ENCODE results near the gene ANK2. TPM values are rescaled to one million over a fixed set of nuclear protein-coding genes. Genes with fewer than 3 reads are reported as not detected.
"Not testable (repeated sequence)": the region's sequence is repeated elsewhere in the genome, so short reads cannot be mapped to it uniquely, and the experiment has no call there.

ANK2 gene
- total and polyA plus RNA-seq, 5 donors from 2014 or later = not detected

DNA sequence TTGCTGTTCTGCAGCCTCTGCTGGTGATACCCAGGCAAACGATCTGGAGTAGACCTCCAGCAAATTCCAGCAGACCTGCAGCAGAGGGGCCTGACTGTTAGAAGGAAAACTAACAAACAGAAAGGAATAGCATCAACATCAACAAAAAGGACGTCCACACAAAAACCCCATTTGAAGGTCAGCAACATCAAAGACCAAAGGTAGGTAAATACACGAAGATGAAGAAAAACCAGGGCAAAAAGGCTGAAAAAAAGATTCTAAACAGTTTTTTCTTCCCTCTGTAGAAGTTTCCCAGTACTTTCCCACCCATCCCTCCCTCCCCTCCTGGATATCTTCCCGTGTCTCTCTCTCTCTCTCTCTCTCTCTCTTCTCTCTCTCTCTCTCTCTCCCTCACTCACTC lies 136.8 kb downstream of the ANK2 start:
- H3K27ac ChIP-seq (ENCODE audit: insufficient read depth, low read length, poor library complexity, severe bottlenecking); H3K36me3 Mint-ChIP-seq; DNase-seq; H3K4me1 ChIP-seq (ENCODE audit: control insufficient read depth, insufficient read depth, low read length, poor library complexity, severe bottlenecking); H3K9me3 ChIP-seq (ENCODE audit: control insufficient read depth in 2 of 2, low read length in 2 of 2); H3K36me3 ChIP-seq (ENCODE audit: control insufficient read depth, insufficient read depth, low read length); H3K4me1 Mint-ChIP-seq; H3K4me3 ChIP-seq (ENCODE audit: low read depth, low read length); H3K27ac Mint-ChIP-seq; H3K27me3 Mint-ChIP-seq; H3K9me3 Mint-ChIP-seq; H3K4me3 Mint-ChIP-seq; H3K27me3 ChIP-seq (ENCODE audit: control insufficient read depth, insufficient read depth, low read length); ATAC-seq (ENCODE audit: low read depth in 2 of 2): not testable (repeated sequence)

DNA sequence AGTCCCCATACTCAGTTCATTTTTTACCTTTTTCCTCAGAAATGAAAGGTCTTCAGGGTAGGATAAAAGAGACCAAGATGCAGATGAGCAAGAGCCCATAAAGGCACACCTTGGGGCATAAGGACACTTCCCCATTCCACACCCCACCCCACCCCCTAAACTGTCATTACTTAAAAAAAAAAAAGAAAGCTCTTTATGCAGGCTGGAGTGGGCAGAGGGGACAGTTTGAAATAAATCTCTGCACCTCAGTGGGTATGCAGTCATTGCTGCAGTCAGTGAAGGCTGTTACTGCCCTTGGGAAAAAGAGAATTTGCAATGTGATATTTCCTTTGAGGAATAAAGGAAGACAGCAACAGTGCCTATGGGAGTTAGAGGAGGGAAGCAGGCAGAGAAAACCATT lies 137.5 kb downstream of the ANK2 start:
- H3K4me3 ChIP-seq (ENCODE audit: low read depth, low read length) = no peak overlapping the region
- no peaks in the 10 kb centered on the region for H3K9me3 ChIP-seq (ENCODE audit: control insufficient read depth in 2 of 2, low read length in 2 of 2)
- Mint-ChIP-seq H3K27ac (no peak overlapping the region), H3K36me3 (no peaks in the 10 kb centered on the region), H3K9me3 (peaks cover 0 to 1% (median 0%) of the 10 kb centered on the region in 7 donors), H3K4me1 (no peaks in the 10 kb centered on the region), H3K27me3 (no peaks in the 10 kb centered on the region), H3K4me3 (no peak overlapping the region)
- no peaks in the 10 kb centered on the region for H3K36me3 ChIP-seq (ENCODE audit: control insufficient read depth, insufficient read depth, low read length)
- no peak for DNase-seq
- no peak overlapping the region for H3K27ac ChIP-seq (ENCODE audit: insufficient read depth, low read length, poor library complexity, severe bottlenecking)
- ATAC-seq (ENCODE audit: low read depth in 2 of 2) = no peak
- no peaks in the 10 kb centered on the region for H3K27me3 ChIP-seq (ENCODE audit: control insufficient read depth, insufficient read depth, low read length)
- no peaks in the 10 kb centered on the region for H3K4me1 ChIP-seq (ENCODE audit: control insufficient read depth, insufficient read depth, low read length, poor library complexity, severe bottlenecking)

GRCh38 chr4:113187358-113187757 lies 137.9 kb downstream of the ANK2 start:
- no peak for DNase-seq
- H3K4me1 ChIP-seq (ENCODE audit: control insufficient read depth, insufficient read depth, low read length, poor library complexity, severe bottlenecking) = no peaks in the 10 kb centered on the region
- H3K36me3 Mint-ChIP-seq = no peaks in the 10 kb centered on the region
- H3K36me3 ChIP-seq (ENCODE audit: control insufficient read depth, insufficient read depth, low read length) = no peaks in the 10 kb centered on the region
- H3K4me3 Mint-ChIP-seq = no peak overlapping the region
- H3K27me3 Mint-ChIP-seq = no peaks in the 10 kb centered on the region
- no peaks in the 10 kb centered on the region for H3K27me3 ChIP-seq (ENCODE audit: control insufficient read depth, insufficient read depth, low read length)
- H3K4me3 ChIP-seq (ENCODE audit: low read depth, low read length) = no peak overlapping the region
- no peak overlapping the region for H3K27ac Mint-ChIP-seq
- no peak overlapping the region for H3K27ac ChIP-seq (ENCODE audit: insufficient read depth, low read length, poor library complexity, severe bottlenecking)
- H3K4me1 Mint-ChIP-seq = no peaks in the 10 kb centered on the region
- H3K9me3 ChIP-seq (ENCODE audit: control insufficient read depth in 2 of 2, low read length in 2 of 2) = no peaks in the 10 kb centered on the region
- ATAC-seq (ENCODE audit: low read depth in 2 of 2) = no peak
- H3K9me3 Mint-ChIP-seq = peaks cover 0 to 1% (median 0%) of the 10 kb centered on the region in 7 donors

- no peaks in the 10 kb centered on the region for H3K4me1 Mint-ChIP-seq
- no peak for ATAC-seq (ENCODE audit: low read depth in 2 of 2)
- no peaks in the 10 kb centered on the region for H3K27me3 Mint-ChIP-seq
- no peaks in the 10 kb centered on the region for H3K4me1 ChIP-seq (ENCODE audit: control insufficient read depth, insufficient read depth, low read length, poor library complexity, severe bottlenecking)
- H3K4me3 ChIP-seq (ENCODE audit: low read depth, low read length) = no peak overlapping the region
- H3K36me3 ChIP-seq (ENCODE audit: control insufficient read depth, insufficient read depth, low read length) = no peaks in the 10 kb centered on the region
- H3K27me3 ChIP-seq (ENCODE audit: control insufficient read depth, insufficient read depth, low read length) = no peaks in the 10 kb centered on the region
- DNase-seq = no peak
- H3K27ac Mint-ChIP-seq = no peak overlapping the region
- peaks cover 0 to 1% (median 0%) of the 10 kb centered on the region in 7 donors for H3K9me3 Mint-ChIP-seq
- no peaks in the 10 kb centered on the region for H3K36me3 Mint-ChIP-seq
- no peaks in the 10 kb centered on the region for H3K9me3 ChIP-seq (ENCODE audit: control insufficient read depth in 2 of 2, low read length in 2 of 2)
- H3K4me3 Mint-ChIP-seq = no peak overlapping the region
- no peak overlapping the region for H3K27ac ChIP-seq (ENCODE audit: insufficient read depth, low read length, poor library complexity, severe bottlenecking)
Measured at GRCh38 chr4:113189546-113189945, 140.1 kb downstream of the ANK2 start.

DNA sequence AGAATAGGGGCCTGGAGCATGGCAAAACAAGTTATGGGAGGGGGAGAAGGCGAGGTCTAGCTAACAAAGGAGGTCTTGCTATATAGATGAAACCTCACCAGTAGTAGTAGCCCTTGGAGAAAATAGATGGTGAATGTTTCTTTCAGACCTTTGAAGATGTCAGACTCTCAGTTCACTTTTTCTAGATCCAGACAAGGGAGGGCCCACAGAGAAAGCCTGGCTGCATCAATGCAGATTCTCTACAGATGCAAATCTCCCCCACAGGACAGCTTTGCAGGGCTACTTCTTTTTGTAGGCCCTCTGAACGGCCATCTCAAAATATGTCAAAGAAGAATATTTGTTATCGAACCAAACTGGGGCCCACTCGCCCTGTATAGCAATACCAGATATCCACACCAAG lies 159.7 kb downstream of the ANK2 start:
- Mint-ChIP-seq H3K4me1 (no peaks in the 10 kb centered on the region), H3K27me3 (no peaks in the 10 kb centered on the region), H3K36me3 (no peaks in the 10 kb centered on the region), H3K4me3 (no peak overlapping the region), H3K9me3 (no peaks in the 10 kb centered on the region), H3K27ac (no peak overlapping the region)
- H3K4me3 ChIP-seq (ENCODE audit: low read depth, low read length) = no peak overlapping the region
- H3K4me1 ChIP-seq (ENCODE audit: control insufficient read depth, insufficient read depth, low read length, poor library complexity, severe bottlenecking) = no peaks in the 10 kb centered on the region
- H3K9me3 ChIP-seq (ENCODE audit: control insufficient read depth in 2 of 2, low read length in 2 of 2) = no peaks in the 10 kb centered on the region
- no peak for ATAC-seq (ENCODE audit: low read depth in 2 of 2)
- H3K27me3 ChIP-seq (ENCODE audit: control insufficient read depth, insufficient read depth, low read length) = no peaks in the 10 kb centered on the region
- H3K27ac ChIP-seq (ENCODE audit: insufficient read depth, low read length, poor library complexity, severe bottlenecking) = no peak overlapping the region
- no peak for DNase-seq
- H3K36me3 ChIP-seq (ENCODE audit: control insufficient read depth, insufficient read depth, low read length) = no peaks in the 10 kb centered on the region

DNA sequence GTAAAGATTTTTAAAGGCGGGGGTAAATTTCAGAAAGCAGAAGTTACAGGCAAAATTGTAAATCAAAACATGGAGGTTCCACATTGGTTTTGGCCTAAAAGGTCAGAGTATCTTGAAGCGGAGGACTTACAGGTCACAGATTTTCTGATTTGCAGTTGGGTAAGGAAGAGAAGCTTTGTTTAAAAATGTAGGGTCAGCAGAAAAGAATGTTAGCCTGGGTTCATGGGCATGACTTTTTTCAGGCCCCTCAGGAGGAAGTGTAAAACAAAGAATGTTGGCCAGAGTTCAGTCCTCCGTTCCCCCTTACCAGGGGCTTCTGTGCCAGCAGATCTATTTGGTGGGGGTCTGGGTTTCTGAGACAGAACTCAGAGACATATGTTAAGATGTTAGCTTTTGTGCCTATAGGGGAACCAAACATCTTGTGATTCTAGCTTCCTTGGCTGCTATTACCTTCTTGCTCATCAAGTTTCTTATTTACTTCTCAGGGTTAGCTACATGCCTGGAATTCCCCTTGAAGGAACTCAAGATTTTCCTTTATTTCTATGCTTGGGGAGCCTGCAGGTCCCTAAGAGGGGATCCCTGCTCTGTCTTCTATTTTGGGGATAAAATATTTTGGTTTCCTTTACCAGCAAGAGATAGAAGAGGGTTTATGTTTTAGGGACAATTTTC lies 160.3 kb downstream of the ANK2 start:
- no peak overlapping the region for H3K4me3 ChIP-seq (ENCODE audit: low read depth, low read length)
- no peaks in the 10 kb centered on the region for H3K36me3 Mint-ChIP-seq
- H3K27ac ChIP-seq (ENCODE audit: insufficient read depth, low read length, poor library complexity, severe bottlenecking) = no peak overlapping the region
- H3K36me3 ChIP-seq (ENCODE audit: control insufficient read depth, insufficient read depth, low read length) = no peaks in the 10 kb centered on the region
- no peak for ATAC-seq (ENCODE audit: low read depth in 2 of 2)
- H3K4me3 Mint-ChIP-seq = no peak overlapping the region
- DNase-seq = no peak
- no peaks in the 10 kb centered on the region for H3K9me3 Mint-ChIP-seq
- H3K4me1 ChIP-seq (ENCODE audit: control insufficient read depth, insufficient read depth, low read length, poor library complexity, severe bottlenecking) = no peaks in the 10 kb centered on the region
- H3K27me3 Mint-ChIP-seq = no peaks in the 10 kb centered on the region
- H3K9me3 ChIP-seq (ENCODE audit: control insufficient read depth in 2 of 2, low read length in 2 of 2) = no peaks in the 10 kb centered on the region
- H3K27me3 ChIP-seq (ENCODE audit: control insufficient read depth, insufficient read depth, low read length) = no peaks in the 10 kb centered on the region
- H3K27ac Mint-ChIP-seq = no peak overlapping the region
- no peaks in the 10 kb centered on the region for H3K4me1 Mint-ChIP-seq

DNA sequence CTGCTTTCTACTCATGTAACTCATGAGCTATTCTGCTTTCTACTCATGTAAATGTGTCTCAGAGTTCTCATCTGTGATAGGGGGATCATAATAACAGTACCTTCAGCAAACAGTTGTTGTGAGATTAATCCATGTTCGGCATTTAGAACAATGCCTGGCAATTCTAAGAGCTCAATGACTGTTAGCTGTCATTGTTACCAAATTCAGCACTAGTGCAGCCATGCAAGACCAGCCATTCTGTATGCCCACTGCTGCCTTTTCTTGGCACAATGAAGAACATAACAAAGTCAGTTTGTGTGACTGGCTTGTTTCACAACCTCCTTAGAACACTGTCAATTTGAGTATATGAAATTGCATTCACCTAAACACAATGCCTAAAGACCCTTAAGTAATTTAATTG lies 163.2 kb downstream of the ANK2 start:
- ATAC-seq (ENCODE audit: low read depth in 2 of 2) (no peak), DNase-seq (no peak)
- Mint-ChIP-seq H3K4me1 (no peaks in the 10 kb centered on the region), H3K27me3 (no peaks in the 10 kb centered on the region), H3K27ac (no peak overlapping the region), H3K4me3 (no peak overlapping the region), H3K9me3 (no peaks in the 10 kb centered on the region), H3K36me3 (no peaks in the 10 kb centered on the region)
- no peaks in the 10 kb centered on the region for H3K4me1 ChIP-seq (ENCODE audit: control insufficient read depth, insufficient read depth, low read length, poor library complexity, severe bottlenecking)
- H3K9me3 ChIP-seq (ENCODE audit: control insufficient read depth in 2 of 2, low read length in 2 of 2) = no peaks in the 10 kb centered on the region
- H3K36me3 ChIP-seq (ENCODE audit: control insufficient read depth, insufficient read depth, low read length) = no peaks in the 10 kb centered on the region
- no peaks in the 10 kb centered on the region for H3K27me3 ChIP-seq (ENCODE audit: control insufficient read depth, insufficient read depth, low read length)
- no peak overlapping the region for H3K27ac ChIP-seq (ENCODE audit: insufficient read depth, low read length, poor library complexity, severe bottlenecking)
- no peak overlapping the region for H3K4me3 ChIP-seq (ENCODE audit: low read depth, low read length)

GRCh38 chr4:113221990-113222389 lies 172.5 kb downstream of the ANK2 start:
- H3K27ac Mint-ChIP-seq = no peak overlapping the region
- no peak overlapping the region for H3K4me3 Mint-ChIP-seq
- ATAC-seq (ENCODE audit: low read depth in 2 of 2) = no peak
- H3K4me3 ChIP-seq (ENCODE audit: low read depth, low read length) = no peak overlapping the region
- no peak overlapping the region for H3K27ac ChIP-seq (ENCODE audit: insufficient read depth, low read length, poor library complexity, severe bottlenecking)
- H3K27me3 ChIP-seq (ENCODE audit: control insufficient read depth, insufficient read depth, low read length) = no peaks in the 10 kb centered on the region
- H3K4me1 ChIP-seq (ENCODE audit: control insufficient read depth, insufficient read depth, low read length, poor library complexity, severe bottlenecking) = no peaks in the 10 kb centered on the region
- DNase-seq = no peak
- no peaks in the 10 kb centered on the region for H3K27me3 Mint-ChIP-seq
- no peaks in the 10 kb centered on the region for H3K4me1 Mint-ChIP-seq
- H3K36me3 ChIP-seq (ENCODE audit: control insufficient read depth, insufficient read depth, low read length) = no peaks in the 10 kb centered on the region
- no peaks in the 10 kb centered on the region for H3K9me3 ChIP-seq (ENCODE audit: control insufficient read depth in 2 of 2, low read length in 2 of 2)
- H3K36me3 Mint-ChIP-seq = no peaks in the 10 kb centered on the region
- peaks cover 0 to 4% (median 0%) of the 10 kb centered on the region in 7 donors for H3K9me3 Mint-ChIP-seq

All from CD4-positive, CD25-positive, alpha-beta regulatory T cell (primary cell).